C4-2B (cell line): ENCODE measurements around the gene DNAH3.

Experiments used
- H3K27ac ChIP-seq: fragments of 450-650 bp; 2 replicates; pipeline ENCODE4 v1.5.1; 2017
- ZFX ChIP-seq: fragments of 450-650 bp; IDR thresholded peaks from 2 replicates; pipeline ENCODE4 v1.6.1; 2017
- TF ChIP-seq, protein P1 (sequence below): fragments of 450-650 bp; conservative IDR thresholded peaks from 2 replicates; pipeline ENCODE4 v1.5.1; 2017; ENCODE audit warnings: mild to moderate bottlenecking

Gene DNAH3

DNA sequence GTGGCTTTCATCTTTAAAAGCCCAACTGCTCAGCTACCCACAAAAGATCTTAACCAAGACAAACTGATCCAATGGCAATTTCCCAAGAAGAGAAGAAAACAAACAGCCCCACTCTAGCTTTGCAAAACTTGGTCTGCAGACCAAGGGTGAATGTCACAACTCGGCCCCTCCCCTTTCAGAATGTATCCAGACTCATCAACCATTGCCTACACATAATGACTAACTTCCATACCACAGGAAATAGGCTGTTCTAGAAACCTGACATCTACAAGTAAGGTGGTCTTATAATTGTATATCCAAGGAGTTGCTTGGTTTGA, 266.4 kb downstream of the DNAH3 start:
- H3K27ac ChIP-seq = no peak overlapping the region
- TF ChIP-seq ZFX = no peak
- TF ChIP-seq, protein P1, sequence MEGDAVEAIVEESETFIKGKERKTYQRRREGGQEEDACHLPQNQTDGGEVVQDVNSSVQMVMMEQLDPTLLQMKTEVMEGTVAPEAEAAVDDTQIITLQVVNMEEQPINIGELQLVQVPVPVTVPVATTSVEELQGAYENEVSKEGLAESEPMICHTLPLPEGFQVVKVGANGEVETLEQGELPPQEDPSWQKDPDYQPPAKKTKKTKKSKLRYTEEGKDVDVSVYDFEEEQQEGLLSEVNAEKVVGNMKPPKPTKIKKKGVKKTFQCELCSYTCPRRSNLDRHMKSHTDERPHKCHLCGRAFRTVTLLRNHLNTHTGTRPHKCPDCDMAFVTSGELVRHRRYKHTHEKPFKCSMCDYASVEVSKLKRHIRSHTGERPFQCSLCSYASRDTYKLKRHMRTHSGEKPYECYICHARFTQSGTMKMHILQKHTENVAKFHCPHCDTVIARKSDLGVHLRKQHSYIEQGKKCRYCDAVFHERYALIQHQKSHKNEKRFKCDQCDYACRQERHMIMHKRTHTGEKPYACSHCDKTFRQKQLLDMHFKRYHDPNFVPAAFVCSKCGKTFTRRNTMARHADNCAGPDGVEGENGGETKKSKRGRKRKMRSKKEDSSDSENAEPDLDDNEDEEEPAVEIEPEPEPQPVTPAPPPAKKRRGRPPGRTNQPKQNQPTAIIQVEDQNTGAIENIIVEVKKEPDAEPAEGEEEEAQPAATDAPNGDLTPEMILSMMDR = no peak

DNA sequence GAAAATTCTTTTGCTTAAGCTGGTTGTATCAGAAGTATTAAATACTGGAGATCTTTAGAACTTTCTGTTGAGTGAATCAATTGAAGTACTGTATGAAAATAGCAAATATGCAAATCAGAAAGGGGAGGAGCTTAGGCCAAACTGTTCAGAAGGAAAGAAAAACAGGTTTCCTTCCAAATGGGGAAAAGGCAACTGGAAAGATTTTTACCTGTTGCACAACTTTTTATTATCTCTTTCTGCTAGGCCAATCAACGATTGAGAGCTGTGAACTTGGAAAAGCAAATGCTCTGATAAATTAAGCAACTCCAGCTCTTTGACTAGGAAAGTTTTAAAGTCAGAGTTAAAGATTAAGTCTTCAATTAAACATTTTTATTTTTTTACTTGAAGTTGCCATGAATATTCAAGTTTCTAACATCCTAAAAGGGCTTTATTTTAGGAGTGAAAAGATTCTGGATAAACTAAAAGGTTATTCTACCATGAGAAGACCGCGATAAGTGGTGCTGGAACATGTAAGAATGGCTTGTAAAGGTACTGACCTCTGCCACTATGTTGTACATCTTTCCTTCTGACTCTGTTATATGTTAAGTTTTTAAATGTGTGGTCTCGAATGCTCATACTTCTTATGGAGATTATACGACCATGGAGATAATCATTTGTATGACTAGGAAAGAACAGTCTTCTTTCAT, 266.9 kb downstream of the DNAH3 start:
- TF ChIP-seq, protein P1 = no peak
- no peak for TF ChIP-seq ZFX
- no peak overlapping the region for H3K27ac ChIP-seq
